ENCODE results near the gene PGA3. TPM values are rescaled to one million over a fixed set of nuclear protein-coding genes. Genes with fewer than 3 reads are reported as not detected.
"Not testable (repeated sequence)": the region's sequence is repeated elsewhere in the genome, so short reads cannot be mapped to it uniquely, and the experiment has no call there.

PGA3 gene
- total RNA-seq, 1 donor from 2014 or later, result not detected

DNA sequence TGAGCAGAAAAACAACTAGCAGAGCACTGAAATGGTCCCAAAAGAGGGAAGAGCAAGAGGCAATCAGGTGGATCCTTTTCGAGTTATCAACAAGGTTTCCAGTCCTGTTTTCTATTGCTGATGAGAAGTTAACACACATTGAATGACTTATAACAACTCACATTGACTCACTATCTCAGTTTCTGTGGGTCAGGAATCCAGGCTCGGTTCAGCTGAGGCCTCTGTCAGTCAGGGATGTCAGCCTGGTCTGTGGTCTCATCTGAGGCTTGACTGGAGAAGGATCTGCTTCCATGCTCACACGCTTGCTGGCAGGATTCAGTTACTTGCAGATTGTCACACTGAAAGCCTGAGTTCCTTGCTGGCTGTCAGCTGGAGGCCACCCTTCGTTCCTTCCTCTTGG lies 33.8 kb downstream of the PGA3 start:
- H3K4me1 Mint-ChIP-seq; H3K9me3 Mint-ChIP-seq; DNase-seq (ENCODE audit: low read depth, low spot score); H3K4me3 Mint-ChIP-seq; H3K36me3 Mint-ChIP-seq (ENCODE audit: low read depth); H3K27ac Mint-ChIP-seq (ENCODE audit: unreplicated experiment); H3K27me3 Mint-ChIP-seq (ENCODE audit: low read depth): not testable (repeated sequence)

DNA sequence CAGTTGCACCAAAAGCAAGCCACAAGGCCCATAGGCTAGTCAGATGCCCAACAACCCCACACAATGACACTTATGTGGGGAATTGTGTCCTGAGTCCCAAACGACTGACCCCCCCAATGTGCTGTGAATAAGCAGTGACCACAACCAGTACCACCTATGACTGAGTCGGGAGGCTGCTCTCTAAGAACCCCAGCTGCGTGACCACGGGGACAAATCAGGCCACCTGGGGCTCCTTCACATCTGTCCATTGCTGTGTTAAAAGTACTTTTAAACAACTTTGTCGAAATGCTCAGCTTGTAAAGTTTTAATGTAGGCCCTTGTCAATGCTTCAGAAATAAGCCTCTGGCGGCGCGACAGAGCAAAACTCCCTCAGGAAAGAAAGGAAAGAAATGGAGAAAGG lies 37.0 kb downstream of the PGA3 start:
- H3K4me1 Mint-ChIP-seq; H3K27ac Mint-ChIP-seq (ENCODE audit: unreplicated experiment); DNase-seq (ENCODE audit: low read depth, low spot score); H3K27me3 Mint-ChIP-seq (ENCODE audit: low read depth); H3K9me3 Mint-ChIP-seq; H3K4me3 Mint-ChIP-seq; H3K36me3 Mint-ChIP-seq (ENCODE audit: low read depth): not testable (repeated sequence)

DNA sequence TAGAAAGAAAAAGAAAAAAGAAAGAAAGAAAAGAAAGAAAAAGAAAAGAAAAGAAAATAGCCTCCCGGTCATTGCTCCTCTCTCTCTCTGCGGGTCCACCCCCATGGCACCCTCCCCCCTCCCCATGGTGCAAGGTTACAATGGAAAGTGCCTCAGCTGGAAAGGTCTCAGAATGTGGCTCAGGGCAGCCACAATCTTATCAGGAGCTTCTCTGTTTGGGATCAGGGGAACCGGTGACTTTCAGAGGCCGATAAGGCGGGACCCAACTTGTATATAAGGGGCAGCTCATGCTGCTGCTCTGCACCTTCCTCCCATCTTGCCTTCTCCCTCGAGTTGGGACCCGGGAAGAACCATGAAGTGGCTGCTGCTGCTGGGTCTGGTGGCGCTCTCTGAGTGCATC lies 37.6 kb downstream of the PGA3 start, which contains the start of gene PGA5:
TSS of gene PGA5 (plus strand) at position 301 of the 400 bp plus-strand sequence. CDS start at position 353, 52 bp downstream.
- not testable (repeated sequence) for H3K4me3 Mint-ChIP-seq; DNase-seq (ENCODE audit: low read depth, low spot score); H3K27me3 Mint-ChIP-seq (ENCODE audit: low read depth); H3K36me3 Mint-ChIP-seq (ENCODE audit: low read depth); H3K4me1 Mint-ChIP-seq; H3K27ac Mint-ChIP-seq (ENCODE audit: unreplicated experiment); H3K9me3 Mint-ChIP-seq

DNA sequence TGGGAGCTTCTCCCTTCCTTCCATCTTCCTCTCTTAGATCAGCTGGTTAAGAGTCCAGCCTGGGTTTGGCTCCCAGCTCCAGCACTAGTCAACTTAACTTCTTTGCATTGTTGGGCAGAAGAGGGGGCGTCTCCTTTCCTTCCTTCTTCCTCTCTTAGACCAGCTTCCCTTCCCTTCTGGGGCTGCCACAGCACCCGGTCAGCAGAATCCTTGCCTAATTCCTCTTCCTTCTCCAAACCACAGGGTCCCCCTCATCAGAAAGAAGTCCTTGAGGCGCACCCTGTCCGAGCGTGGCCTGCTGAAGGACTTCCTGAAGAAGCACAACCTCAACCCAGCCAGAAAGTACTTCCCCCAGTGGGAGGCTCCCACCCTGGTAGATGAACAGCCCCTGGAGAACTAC lies 38.2 kb downstream of the PGA3 start:
- not testable (repeated sequence) for H3K4me3 Mint-ChIP-seq, H3K4me1 Mint-ChIP-seq

DNA sequence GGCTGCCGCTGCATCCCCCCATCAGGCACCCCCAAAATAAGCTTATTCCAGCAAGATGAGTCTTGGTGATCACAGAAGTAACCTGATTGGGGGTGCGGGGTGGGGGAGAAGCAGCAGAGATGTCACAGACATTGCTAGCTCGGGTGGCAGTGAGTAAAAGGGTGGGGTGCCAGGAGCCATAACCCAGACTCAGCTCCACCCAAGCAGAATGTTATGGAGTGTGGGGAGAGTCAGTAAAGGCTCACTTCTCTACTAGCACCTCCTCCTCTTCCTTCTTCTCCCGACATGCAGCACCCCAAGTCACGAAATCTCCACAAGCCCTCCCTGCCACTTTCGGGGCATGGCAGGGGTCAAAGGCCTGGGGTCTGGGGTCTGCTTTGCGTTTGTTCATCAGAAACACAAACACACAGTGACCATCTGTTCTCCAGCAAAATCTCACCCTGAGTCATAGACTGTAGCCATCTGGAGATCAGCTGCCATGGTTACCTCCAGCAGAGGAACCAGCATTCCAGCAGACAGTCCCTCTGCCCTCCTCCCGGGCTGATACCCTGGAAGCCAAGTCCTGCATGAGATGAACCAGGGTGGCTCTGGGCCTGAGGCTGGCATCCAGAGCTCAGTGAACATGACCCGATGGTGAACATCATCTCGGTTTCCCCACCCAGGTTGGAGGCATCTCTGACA lies 42.1 kb downstream of the PGA3 start:
- not testable (repeated sequence) for DNase-seq (ENCODE audit: low read depth, low spot score); H3K27me3 Mint-ChIP-seq (ENCODE audit: low read depth); H3K4me1 Mint-ChIP-seq; H3K9me3 Mint-ChIP-seq; H3K27ac Mint-ChIP-seq (ENCODE audit: unreplicated experiment); H3K36me3 Mint-ChIP-seq (ENCODE audit: low read depth); H3K4me3 Mint-ChIP-seq

More for the DNA sequence above, 38.2 kb downstream of the PGA3 start:
- not testable (repeated sequence) for H3K36me3 Mint-ChIP-seq (ENCODE audit: low read depth); H3K27ac Mint-ChIP-seq (ENCODE audit: unreplicated experiment); DNase-seq (ENCODE audit: low read depth, low spot score); H3K27me3 Mint-ChIP-seq (ENCODE audit: low read depth); H3K9me3 Mint-ChIP-seq

DNA sequence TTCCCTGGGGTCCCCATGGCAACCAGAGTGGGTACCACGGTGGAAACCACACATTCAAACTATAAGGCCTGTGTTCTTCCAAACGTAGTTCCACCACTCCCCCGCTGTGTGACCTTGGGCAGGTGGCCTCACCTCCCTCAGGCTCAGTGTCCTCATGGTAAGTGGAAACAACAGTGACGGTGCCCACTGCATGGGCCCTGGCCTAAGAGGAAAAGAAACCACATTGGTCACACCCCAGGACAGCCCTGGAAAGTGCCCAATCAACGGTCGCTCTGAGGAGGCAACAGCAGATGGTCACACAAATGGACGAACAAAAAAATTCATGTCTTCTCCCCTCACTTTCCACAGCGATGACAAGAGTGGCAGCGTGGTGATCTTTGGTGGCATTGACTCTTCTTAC lies 44.8 kb downstream of the PGA3 start:
- not testable (repeated sequence) for H3K4me3 Mint-ChIP-seq

DNA sequence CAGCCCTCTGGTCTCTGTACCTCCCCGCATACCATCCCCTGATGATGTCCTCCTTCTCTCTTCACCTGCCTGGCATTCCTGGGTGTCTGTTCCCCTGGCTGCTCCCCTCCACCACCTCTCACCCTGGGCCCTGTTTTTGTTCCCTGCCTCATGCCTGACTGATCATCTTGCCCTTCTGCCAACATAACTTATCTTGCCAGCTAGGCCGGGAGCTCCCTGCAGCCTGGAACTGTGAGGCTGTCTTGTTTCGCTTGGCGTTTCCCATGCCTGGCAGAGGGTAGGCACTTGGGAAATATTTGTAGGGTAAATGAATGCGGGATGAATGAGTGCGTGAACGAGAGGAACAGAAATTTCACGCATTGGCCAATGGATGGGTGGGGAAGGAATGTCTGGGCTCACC lies 45.9 kb downstream of the PGA3 start:
- H3K4me1 Mint-ChIP-seq; H3K9me3 Mint-ChIP-seq; H3K36me3 Mint-ChIP-seq (ENCODE audit: low read depth); DNase-seq (ENCODE audit: low read depth, low spot score); H3K27ac Mint-ChIP-seq (ENCODE audit: unreplicated experiment); H3K4me3 Mint-ChIP-seq; H3K27me3 Mint-ChIP-seq (ENCODE audit: low read depth): not testable (repeated sequence)

More for the DNA sequence above, 44.8 kb downstream of the PGA3 start:
- H3K9me3 Mint-ChIP-seq; H3K4me1 Mint-ChIP-seq; H3K36me3 Mint-ChIP-seq (ENCODE audit: low read depth); DNase-seq (ENCODE audit: low read depth, low spot score); H3K27ac Mint-ChIP-seq (ENCODE audit: unreplicated experiment); H3K27me3 Mint-ChIP-seq (ENCODE audit: low read depth): not testable (repeated sequence)

DNA sequence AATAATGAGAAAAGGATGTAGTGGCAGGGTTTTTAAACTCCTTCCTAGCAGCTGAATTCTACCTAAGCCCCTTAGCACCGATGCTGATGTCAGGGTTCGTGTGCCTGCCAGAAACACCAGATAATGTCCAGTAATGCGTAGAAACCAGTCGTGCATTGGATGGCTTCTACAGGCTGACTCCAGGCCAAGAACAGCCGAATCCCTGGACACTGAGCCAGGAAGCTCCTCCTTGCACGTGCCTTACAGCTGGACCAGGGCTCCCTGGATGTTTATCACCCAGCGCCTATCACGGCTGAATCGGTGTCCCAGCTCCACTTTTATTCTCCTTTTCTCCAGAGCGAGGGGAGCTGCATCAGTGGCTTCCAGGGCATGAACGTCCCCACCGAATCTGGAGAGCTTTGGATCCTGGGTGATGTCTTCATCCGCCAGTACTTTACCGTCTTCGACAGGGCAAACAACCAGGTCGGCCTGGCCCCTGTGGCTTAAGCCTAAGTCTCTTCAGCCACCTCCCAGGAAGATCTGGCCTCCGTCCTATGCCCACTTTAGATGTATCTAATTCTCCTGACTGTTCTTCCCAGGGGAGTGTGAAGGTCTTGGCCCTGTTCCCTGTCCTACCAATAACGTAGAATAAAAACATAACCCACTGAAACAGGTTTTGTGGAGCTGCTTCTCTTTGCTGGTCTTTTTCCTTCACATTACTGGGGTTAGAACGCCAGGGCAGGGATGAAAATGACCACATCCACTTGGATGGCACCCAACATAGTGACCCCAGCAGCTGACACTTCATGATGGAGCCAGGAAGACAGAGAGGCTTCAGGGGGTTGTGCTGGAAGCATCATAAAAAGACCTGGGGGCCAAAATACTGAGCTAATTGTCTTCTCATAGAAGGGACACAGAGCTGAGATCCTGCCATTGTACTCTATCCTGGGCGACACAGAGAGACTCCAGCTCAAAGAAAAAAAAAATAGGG lies 47.8 kb downstream of the PGA3 start:
- not testable (repeated sequence) for DNase-seq (ENCODE audit: low read depth, low spot score); H3K27me3 Mint-ChIP-seq (ENCODE audit: low read depth); H3K4me1 Mint-ChIP-seq; H3K9me3 Mint-ChIP-seq; H3K27ac Mint-ChIP-seq (ENCODE audit: unreplicated experiment); H3K4me3 Mint-ChIP-seq; H3K36me3 Mint-ChIP-seq (ENCODE audit: low read depth)

DNA sequence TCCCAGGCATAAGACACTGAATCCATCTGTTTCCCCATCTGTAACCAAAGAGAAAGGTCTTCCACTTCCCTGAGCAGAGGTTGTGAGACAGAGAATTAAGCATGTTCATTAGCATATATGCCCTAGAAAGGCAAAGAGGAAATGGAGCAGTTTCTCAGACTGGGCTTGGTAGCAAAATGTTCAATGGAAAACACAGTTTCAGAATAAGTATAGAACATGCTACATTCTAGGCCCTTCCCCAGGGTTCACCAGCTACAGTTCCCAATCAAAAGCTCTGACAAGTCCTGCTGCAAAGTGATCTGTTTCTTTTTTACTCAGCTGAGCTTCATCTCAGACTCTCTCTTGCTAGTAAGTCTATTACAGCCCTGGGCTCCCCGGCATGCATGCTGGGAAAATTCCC lies 49.0 kb downstream of the PGA3 start:
- H3K9me3 Mint-ChIP-seq; H3K36me3 Mint-ChIP-seq (ENCODE audit: low read depth); H3K4me1 Mint-ChIP-seq; H3K4me3 Mint-ChIP-seq; DNase-seq (ENCODE audit: low read depth, low spot score); H3K27ac Mint-ChIP-seq (ENCODE audit: unreplicated experiment); H3K27me3 Mint-ChIP-seq (ENCODE audit: low read depth): not testable (repeated sequence)

All from neural crest cell (in vitro differentiated cells).